Measurements from ENCODE around the gene CLEC3A. TPM values are rescaled to one million over a fixed set of nuclear protein-coding genes. Genes with fewer than 3 reads are reported as not detected.

The CLEC3A gene, protein sequence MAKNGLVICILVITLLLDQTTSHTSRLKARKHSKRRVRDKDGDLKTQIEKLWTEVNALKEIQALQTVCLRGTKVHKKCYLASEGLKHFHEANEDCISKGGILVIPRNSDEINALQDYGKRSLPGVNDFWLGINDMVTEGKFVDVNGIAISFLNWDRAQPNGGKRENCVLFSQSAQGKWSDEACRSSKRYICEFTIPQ
- not detected in 2 replicates for total RNA-seq
- long read RNA-seq: 0 reads

DNA sequence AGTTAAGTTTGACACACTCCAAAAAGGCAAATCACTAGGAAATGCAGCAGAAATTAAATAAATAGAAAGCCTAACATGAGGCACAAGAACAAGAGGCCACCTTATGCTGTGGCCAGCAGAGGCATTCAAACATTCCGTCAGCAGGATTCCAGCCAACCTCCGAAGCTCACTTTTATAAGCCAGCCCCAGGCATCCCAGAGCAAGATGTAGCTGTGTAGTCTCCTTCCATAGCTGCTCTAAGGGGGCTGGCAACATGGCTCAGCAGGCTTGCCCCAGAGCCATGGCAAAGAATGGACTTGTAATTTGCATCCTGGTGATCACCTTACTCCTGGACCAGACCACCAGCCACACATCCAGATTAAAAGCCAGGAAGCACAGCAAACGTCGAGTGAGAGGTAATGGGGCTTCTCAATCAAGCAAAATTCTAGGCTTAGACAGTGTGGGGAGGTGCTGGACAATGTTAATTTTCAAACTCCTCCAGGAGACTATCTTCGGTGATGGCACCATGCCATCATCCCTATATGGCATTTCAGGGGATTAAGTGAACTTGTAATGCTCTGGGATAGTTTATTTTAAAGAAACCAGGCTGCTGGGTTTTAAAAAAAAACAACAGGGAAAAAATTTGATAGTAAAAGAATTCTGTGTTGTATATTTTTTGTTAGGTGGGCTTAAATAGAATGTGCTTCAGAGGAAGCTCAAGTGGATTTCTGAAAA, at the start of gene CLEC3A:
TSS of gene CLEC3A (plus strand) at position 202 of the 714 bp plus-strand sequence. CDS start at position 281, 79 bp downstream.
- Mint-ChIP-seq H3K4me3 (ENCODE audit: low read depth) (no peak within 1 kb of the TSS), H3K4me1 (ENCODE audit: low read depth) (no peaks in the 10 kb centered on the region), H3K27ac (no peak within 1 kb of the TSS), H3K27me3 (peaks cover 10% of the 10 kb centered on the region), H3K9me3 (ENCODE audit: low read depth) (no peaks in the 10 kb centered on the region), H3K36me3 (ENCODE audit: insufficient read depth) (no peaks in the 10 kb centered on the region)
- no peak for DNase-seq (ENCODE audit: low spot score, unreplicated experiment)
- TF ChIP-seq, protein P1, sequence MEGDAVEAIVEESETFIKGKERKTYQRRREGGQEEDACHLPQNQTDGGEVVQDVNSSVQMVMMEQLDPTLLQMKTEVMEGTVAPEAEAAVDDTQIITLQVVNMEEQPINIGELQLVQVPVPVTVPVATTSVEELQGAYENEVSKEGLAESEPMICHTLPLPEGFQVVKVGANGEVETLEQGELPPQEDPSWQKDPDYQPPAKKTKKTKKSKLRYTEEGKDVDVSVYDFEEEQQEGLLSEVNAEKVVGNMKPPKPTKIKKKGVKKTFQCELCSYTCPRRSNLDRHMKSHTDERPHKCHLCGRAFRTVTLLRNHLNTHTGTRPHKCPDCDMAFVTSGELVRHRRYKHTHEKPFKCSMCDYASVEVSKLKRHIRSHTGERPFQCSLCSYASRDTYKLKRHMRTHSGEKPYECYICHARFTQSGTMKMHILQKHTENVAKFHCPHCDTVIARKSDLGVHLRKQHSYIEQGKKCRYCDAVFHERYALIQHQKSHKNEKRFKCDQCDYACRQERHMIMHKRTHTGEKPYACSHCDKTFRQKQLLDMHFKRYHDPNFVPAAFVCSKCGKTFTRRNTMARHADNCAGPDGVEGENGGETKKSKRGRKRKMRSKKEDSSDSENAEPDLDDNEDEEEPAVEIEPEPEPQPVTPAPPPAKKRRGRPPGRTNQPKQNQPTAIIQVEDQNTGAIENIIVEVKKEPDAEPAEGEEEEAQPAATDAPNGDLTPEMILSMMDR (IDR thresholded peaks at IDR 0.05; ENCODE audit: unreplicated experiment): no peak

DNA sequence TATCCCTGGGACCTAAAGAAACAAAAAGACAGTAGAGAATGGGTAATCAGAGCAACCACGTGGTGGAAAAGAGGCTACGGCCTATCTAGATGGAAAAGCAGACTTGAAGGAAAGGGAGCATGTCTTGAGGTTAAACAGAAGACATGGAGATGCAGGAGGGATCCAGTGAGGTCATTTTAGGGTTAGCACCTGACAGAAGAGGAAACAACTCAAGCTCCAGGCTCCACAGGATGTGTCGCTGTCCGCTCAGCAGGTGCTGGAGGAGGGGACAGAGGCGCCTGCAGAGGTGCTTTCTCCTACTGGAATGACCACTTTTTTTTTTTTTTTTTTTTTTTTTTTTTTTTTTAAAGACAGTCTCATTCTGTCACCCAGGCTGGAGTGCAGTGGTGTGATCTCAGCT, 47.5 kb upstream of the CLEC3A start:
- Mint-ChIP-seq H3K4me3 (ENCODE audit: low read depth) (no peak overlapping the region), H3K36me3 (ENCODE audit: insufficient read depth) (no peaks in the 10 kb centered on the region), H3K9me3 (ENCODE audit: low read depth) (no peaks in the 10 kb centered on the region), H3K27ac (peak overlapping the region; percentile 17), H3K4me1 (ENCODE audit: low read depth) (peaks cover 2% of the 10 kb centered on the region), H3K27me3 (peaks cover 4% of the 10 kb centered on the region)
- DNase-seq (ENCODE audit: low spot score, unreplicated experiment): peak; percentile 33
- TF ChIP-seq, protein P1 (IDR thresholded peaks at IDR 0.05; ENCODE audit: unreplicated experiment): no peak

DNA sequence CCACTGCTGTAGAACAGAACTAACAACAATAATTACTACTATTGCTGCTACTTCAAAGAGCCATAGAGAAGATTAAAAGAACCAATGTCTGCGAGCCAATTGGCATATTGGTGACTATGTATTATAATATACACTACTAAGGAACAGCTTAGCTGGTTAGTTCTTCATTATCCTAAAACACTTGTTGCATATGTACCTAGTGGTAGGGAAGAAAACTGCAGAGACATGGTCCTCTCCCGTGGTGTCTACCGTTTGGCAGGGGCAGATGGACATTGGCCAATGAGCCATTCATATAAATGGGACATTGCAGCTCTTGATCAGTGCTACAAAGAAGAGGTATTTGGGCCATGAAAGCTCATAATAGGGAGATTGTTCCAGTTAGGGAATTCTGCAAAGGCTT, 46.4 kb upstream of the CLEC3A start:
- no peak overlapping the region for H3K4me3 Mint-ChIP-seq (ENCODE audit: low read depth)
- H3K9me3 Mint-ChIP-seq (ENCODE audit: low read depth): no peaks in the 10 kb centered on the region
- H3K4me1 Mint-ChIP-seq (ENCODE audit: low read depth): peaks cover 2% of the 10 kb centered on the region
- TF ChIP-seq, protein P1 (IDR thresholded peaks at IDR 0.05; ENCODE audit: unreplicated experiment): no peak
- no peak for DNase-seq (ENCODE audit: low spot score, unreplicated experiment)
- peaks cover 4% of the 10 kb centered on the region for H3K27me3 Mint-ChIP-seq
- H3K27ac Mint-ChIP-seq: no peak overlapping the region
- no peaks in the 10 kb centered on the region for H3K36me3 Mint-ChIP-seq (ENCODE audit: insufficient read depth)

DNA sequence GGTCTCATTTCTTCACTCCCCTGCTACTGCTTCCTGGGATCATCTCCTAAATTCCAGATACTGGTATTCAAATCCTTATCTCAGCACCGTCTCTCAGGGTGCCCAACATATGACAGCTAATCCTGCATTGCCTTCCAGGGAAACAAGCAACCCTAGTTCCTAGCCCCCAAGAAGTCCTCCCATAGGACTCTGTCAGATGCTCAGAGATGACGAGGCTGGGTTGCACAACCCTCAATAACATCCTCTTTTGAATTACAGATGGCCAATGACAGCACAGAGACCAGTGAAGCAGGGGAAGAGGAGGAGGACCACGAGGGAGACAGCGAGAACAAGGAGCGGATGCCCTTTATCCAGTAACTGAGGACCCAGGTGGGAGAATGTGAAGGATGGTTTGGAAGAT, 45.0 kb upstream of the CLEC3A start:
- no peak for DNase-seq (ENCODE audit: low spot score, unreplicated experiment)
- Mint-ChIP-seq H3K36me3 (ENCODE audit: insufficient read depth) (no peaks in the 10 kb centered on the region), H3K27ac (no peak overlapping the region), H3K4me1 (ENCODE audit: low read depth) (no peaks in the 10 kb centered on the region), H3K4me3 (ENCODE audit: low read depth) (no peak overlapping the region), H3K27me3 (peaks cover 4% of the 10 kb centered on the region), H3K9me3 (ENCODE audit: low read depth) (no peaks in the 10 kb centered on the region)
- TF ChIP-seq, protein P1 (IDR thresholded peaks at IDR 0.05; ENCODE audit: unreplicated experiment): no peak

DNA sequence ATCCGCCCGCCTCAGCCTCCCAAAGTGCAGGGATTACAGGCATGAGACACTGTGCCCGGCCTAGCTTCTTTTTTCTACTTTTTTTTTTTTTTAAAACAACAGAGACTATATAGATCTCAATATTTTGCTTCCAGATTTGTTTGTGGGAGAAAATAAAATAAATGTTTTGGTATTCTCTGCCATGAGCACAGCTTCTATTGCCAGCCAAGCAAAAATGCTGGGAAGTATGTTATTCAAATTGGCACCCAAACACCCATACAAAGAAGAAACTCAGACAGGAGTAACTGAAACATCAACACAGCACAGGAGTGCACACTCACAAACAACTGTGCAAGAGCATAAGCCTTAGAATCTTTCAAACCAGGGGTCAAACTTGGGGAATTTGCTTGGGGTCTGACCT, 37.2 kb upstream of the CLEC3A start:
- DNase-seq (ENCODE audit: low spot score, unreplicated experiment): no peak
- Mint-ChIP-seq H3K4me1 (ENCODE audit: low read depth) (peaks cover 2% of the 10 kb centered on the region), H3K9me3 (ENCODE audit: low read depth) (no peaks in the 10 kb centered on the region), H3K27me3 (peaks cover 2% of the 10 kb centered on the region), H3K4me3 (ENCODE audit: low read depth) (no peak overlapping the region), H3K27ac (no peak overlapping the region), H3K36me3 (ENCODE audit: insufficient read depth) (no peaks in the 10 kb centered on the region)
- TF ChIP-seq, protein P1 (IDR thresholded peaks at IDR 0.05; ENCODE audit: unreplicated experiment): no peak

All from progenitor cell of endocrine pancreas (in vitro differentiated cells).